Transverse colon (tissue), 4 donors: ENCODE data around the gene YJEFN3. TPM values are rescaled to one million over a fixed set of nuclear protein-coding genes. Genes with fewer than 3 reads are reported as not detected.

Experiments used
- DNase-seq: peaks from one replicate; pipeline ENCODE4 v3.0.0-alpha.2; 2019
- H3K27ac ChIP-seq, 4 donors: fragments of 200-600 bp; sonication (generic); 2 replicates each; pipeline ENCODE4 v1.5.1; 2016 to 2018; ENCODE audit warnings: inconsistent platforms in 4 of 4
- H3K27me3 ChIP-seq: fragments of 200-600 bp; sonication (generic); 2 replicates; pipeline ENCODE4 v1.5.1; 2017; ENCODE audit warnings: inconsistent platforms
- H3K36me3 ChIP-seq, 4 donors: fragments of 200-600 bp; sonication (generic); 2 replicates each; pipeline ENCODE4 v1.5.1; 2017 to 2019; ENCODE audit warnings: inconsistent platforms in 4 of 4
- H3K4me1 ChIP-seq, 4 donors: fragments of 200-600 bp; sonication (generic); 2 replicates each; pipeline ENCODE4 v1.5.1; 2017 to 2020; ENCODE audit warnings: inconsistent platforms in 4 of 4
- H3K4me3 ChIP-seq, 4 donors: fragments of 200-600 bp; sonication (generic); 1 replicate in 1 of 4; 2 replicates in 3 of 4; pipeline versions ENCODE4 v1.5.1 to v1.6.1; 2017 to 2019; ENCODE audit warnings: inconsistent platforms in 4 of 4
- H3K9me3 ChIP-seq, 2 donors: fragments of 200-600 bp; sonication (generic); 2 replicates each; pipeline ENCODE4 v1.5.1; 2017 to 2019; ENCODE audit warnings: inconsistent platforms in 2 of 2
- EP300 ChIP-seq: sonication (generic); formaldehyde crosslinking; IDR thresholded peaks from one replicate; pipeline ENCODE4 v1.6.1; 2017; ENCODE audit warnings: antibody characterized with exemption, low read depth
- POLR2A ChIP-seq: fragments of 450-650 bp; IDR thresholded peaks from one replicate; pipeline ENCODE4 v1.6.1; 2016; ENCODE audit warnings: antibody characterized with exemption, mild to moderate bottlenecking, moderate library complexity
- POLR2AphosphoS5 ChIP-seq, 3 donors: sonication (generic); formaldehyde crosslinking; IDR thresholded peaks; one replicate each; pipeline ENCODE4 v1.6.1; 2016; ENCODE audit warnings: antibody characterized with exemption in 3 of 3
- WGBS, 2 donors: methylation state at CpG; one replicate each; pipeline ENCODE4 v1.1.5; 2018; ENCODE audit warnings: low coverage in 1 of 2; 5-methylcytosine and 5-hydroxymethylcytosine counted together
- in situ Hi-C, 4 donors: fragments of 200-750 bp; cut with MboI; loops; one replicate each; pipeline versions ENCODE4 v1.15.0 to v1.15.1; 2017; ENCODE audit warnings: low sequenced_read_pairs in 3 of 4, low pct_ligation_motif_present in 1 of 4, low pct_unique_long_range_greater_than_20kb in 1 of 4
- intact Hi-C: fragments of 100-400 bp; cut with DNase I; formaldehyde crosslinking; loops from one replicate; pipeline ENCODE4 v1.15.1; 2023; ENCODE audit warnings: low total_unique reads
- total RNA-seq, 4 donors: library from RNA; depleted of rRNA; stranded (reverse); fragments of >200 nt; gene quantifications; one replicate each; pipeline ENCODE4 v1.1.0, GENCODE V29; 2016
- TF ChIP-seq, protein P1 (sequence below), 5 experiments: fragments of 200-600 bp in 3 of 5; fragments of 450-650 bp in 2 of 5; sonication (generic) in 3 of 5; IDR thresholded peaks; 1 replicate in 2 of 5; 2 replicates in 3 of 5; pipeline ENCODE4 v1.5.1; 2016 to 2017; ENCODE audit warnings: antibody characterized with exemption in 5 of 5, inconsistent platforms in 3 of 5, mild to moderate bottlenecking in 2 of 5, moderate library complexity in 1 of 5

Gene YJEFN3
- total RNA-seq, 4 donors from 2014 or later: 3.5 to 6.0 (median 4.0) TPM

GRCh38 chr19:19520989-19521388, 7.7 kb upstream of the YJEFN3 start:
- in situ Hi-C loops: loop anchor here in 1 of 4 donors (10.0 kb wide), 1 partner anchor 444 kb away; no protein-coding TSS in a partner anchor
- Histone ChIP-seq H3K4me3 (no peak overlapping the region), H3K36me3 (no peaks in the 10 kb centered on the region), H3K27me3 (no peaks in the 10 kb centered on the region), H3K27ac (no peak overlapping the region), H3K9me3 (no peaks in the 10 kb centered on the region), H3K4me1 (peaks cover 6 to 23% (median 12%) of the 10 kb centered on the region in 4 donors)
- intact Hi-C loops: no loop called here
- 40 to 81% methylated on average over 3 to 6 of the region's 6 CpGs for WGBS, 2 donors
- TF ChIP-seq, protein P1, sequence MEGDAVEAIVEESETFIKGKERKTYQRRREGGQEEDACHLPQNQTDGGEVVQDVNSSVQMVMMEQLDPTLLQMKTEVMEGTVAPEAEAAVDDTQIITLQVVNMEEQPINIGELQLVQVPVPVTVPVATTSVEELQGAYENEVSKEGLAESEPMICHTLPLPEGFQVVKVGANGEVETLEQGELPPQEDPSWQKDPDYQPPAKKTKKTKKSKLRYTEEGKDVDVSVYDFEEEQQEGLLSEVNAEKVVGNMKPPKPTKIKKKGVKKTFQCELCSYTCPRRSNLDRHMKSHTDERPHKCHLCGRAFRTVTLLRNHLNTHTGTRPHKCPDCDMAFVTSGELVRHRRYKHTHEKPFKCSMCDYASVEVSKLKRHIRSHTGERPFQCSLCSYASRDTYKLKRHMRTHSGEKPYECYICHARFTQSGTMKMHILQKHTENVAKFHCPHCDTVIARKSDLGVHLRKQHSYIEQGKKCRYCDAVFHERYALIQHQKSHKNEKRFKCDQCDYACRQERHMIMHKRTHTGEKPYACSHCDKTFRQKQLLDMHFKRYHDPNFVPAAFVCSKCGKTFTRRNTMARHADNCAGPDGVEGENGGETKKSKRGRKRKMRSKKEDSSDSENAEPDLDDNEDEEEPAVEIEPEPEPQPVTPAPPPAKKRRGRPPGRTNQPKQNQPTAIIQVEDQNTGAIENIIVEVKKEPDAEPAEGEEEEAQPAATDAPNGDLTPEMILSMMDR (IDR thresholded peaks at IDR 0.05): no peak
- TF ChIP-seq EP300: no peak
- no peak for TF ChIP-seq POLR2AphosphoS5 (IDR thresholded peaks at IDR 0.05)
- TF ChIP-seq POLR2A: no peak
- DNase-seq: no peak

GRCh38 chr19:19523177-19523576, 5.5 kb upstream of the YJEFN3 start:
- Histone ChIP-seq H3K4me3 (no peak overlapping the region), H3K27ac (no peak overlapping the region), H3K36me3 (peaks cover 0 to 8% (median 0%) of the 10 kb centered on the region in 4 donors), H3K27me3 (no peaks in the 10 kb centered on the region), H3K9me3 (no peaks in the 10 kb centered on the region), H3K4me1 (peaks cover 0 to 6% (median 0%) of the 10 kb centered on the region in 4 donors)
- in situ Hi-C loops (loop anchor here in 1 of 4 donors (10.0 kb wide), 1 partner anchor 442 kb away; no protein-coding TSS in a partner anchor), intact Hi-C loops (no loop called here)
- no peak for TF ChIP-seq POLR2A
- TF ChIP-seq EP300: no peak
- TF ChIP-seq POLR2AphosphoS5 (IDR thresholded peaks at IDR 0.05): no peak
- TF ChIP-seq, protein P1 (IDR thresholded peaks at IDR 0.05): no peak
- 84 to 91% methylated on average over 3 of the region's 3 CpGs for WGBS, 2 donors
- no peak for DNase-seq

DNA sequence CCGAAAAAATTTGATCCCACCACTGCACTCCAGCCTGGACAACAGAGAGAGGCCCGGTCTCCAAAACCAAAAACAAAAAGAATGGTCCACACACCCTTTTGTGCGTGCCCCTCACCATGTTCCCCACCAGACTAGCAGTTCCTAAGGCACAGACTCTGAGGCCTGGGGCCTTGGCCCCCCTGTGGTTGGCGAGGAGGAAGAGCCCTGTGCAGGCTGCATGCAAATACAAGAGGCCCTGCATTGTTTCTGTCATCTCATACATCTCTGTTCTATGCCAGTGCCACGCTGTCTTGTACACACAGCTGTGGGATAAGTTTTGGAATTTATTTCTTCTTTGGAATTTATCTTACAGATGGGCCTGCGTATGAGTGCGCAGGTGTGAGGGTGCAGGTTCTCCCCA, 4.7 kb upstream of the YJEFN3 start:
- in situ Hi-C loops: loop anchor here in 1 of 4 donors (10.0 kb wide), 1 partner anchor 441 kb away; no protein-coding TSS in a partner anchor
- Histone ChIP-seq H3K4me1 (peaks cover 0 to 5% (median 0%) of the 10 kb centered on the region in 4 donors), H3K27me3 (no peaks in the 10 kb centered on the region), H3K27ac (no peak overlapping the region), H3K4me3 (no peak overlapping the region), H3K9me3 (no peaks in the 10 kb centered on the region), H3K36me3 (peaks cover 0 to 8% (median 0%) of the 10 kb centered on the region in 4 donors)
- 79 to 80% methylated on average over 1 to 7 of the region's 7 CpGs for WGBS, 2 donors
- no peak for TF ChIP-seq EP300
- no peak for TF ChIP-seq POLR2A
- TF ChIP-seq, protein P1 (IDR thresholded peaks at IDR 0.05): no peak
- TF ChIP-seq POLR2AphosphoS5 (IDR thresholded peaks at IDR 0.05): no peak
- no peak for DNase-seq
- intact Hi-C loops: no loop called here

GRCh38 chr19:19525611-19526380, 2.9 kb upstream of the YJEFN3 start:
- DNase-seq: no peak
- TF ChIP-seq POLR2AphosphoS5 (IDR thresholded peaks at IDR 0.05): no peak
- TF ChIP-seq, protein P1 (IDR thresholded peaks at IDR 0.05): no peak
- TF ChIP-seq EP300: no peak
- TF ChIP-seq POLR2A: no peak
- no peaks in the 10 kb centered on the region for H3K9me3 ChIP-seq
- H3K4me1 ChIP-seq: no peaks in the 10 kb centered on the region
- intact Hi-C loops (loop anchor here (5.0 kb wide), 1 partner anchor 1737 kb away; no protein-coding TSS in a partner anchor), in situ Hi-C loops (loop anchor here (10.0 to 25.0 kb wide), 4 partner anchors 112 to 762 kb away; partner anchors contain the start of genes GMIP (in 1 of the 4) and LPAR2 (in 1 of the 4))
- no peaks in the 10 kb centered on the region for H3K27me3 ChIP-seq
- H3K4me3 ChIP-seq: no peak overlapping the region
- H3K36me3 ChIP-seq: peaks cover 0 to 8% (median 0%) of the 10 kb centered on the region in 4 donors
- WGBS, 2 donors: 89% methylated on average over 22 of the region's 23 CpGs; no CpG with 5 or more reads in 1 of the 2 donors
- no peak overlapping the region for H3K27ac ChIP-seq
